B cell (primary cell): ENCODE results near the gene PLEKHG4. TPM values are rescaled to one million over a fixed set of nuclear protein-coding genes. Genes with fewer than 3 reads are reported as not detected.

Experiments
- ATAC-seq: fragments of 200-7000 bp; cut with Tn5 transposase; one replicate; pipeline ENCODE4 v1.10.0; 2021; ENCODE audit warnings: low read depth, mild to moderate bottlenecking, moderate number of reproducible peaks, moderate library complexity
- CTCF ChIA-PET: fragments of 350-600 bp; sonication (Branson Sonifier 250); formaldehyde crosslinking; loops from one replicate; lab custom pipeline; 2021; ENCODE audit warnings: antibody characterized with exemption, inconsistent platforms; lab: Charles Lee
- POLR2A ChIA-PET: fragments of 350-600 bp; sonication (Branson Sonifier 250); formaldehyde crosslinking; loops from one replicate; lab custom pipeline; 2021; ENCODE audit warnings: antibody characterized with exemption; lab: Charles Lee
- DNase-seq: peaks from one replicate; pipeline ENCODE4 v3.0.0; 2013
- H2AFZ ChIP-seq: 2 replicates; pipeline ENCODE4 v1.6.1; 2012; ENCODE audit warnings: mild to moderate bottlenecking, low read depth, low read length; ENCODE audit not compliant: insufficient read depth, poor library complexity, severe bottlenecking
- H3K27ac ChIP-seq, 2 donors: 1 replicate in 1 of 2; 2 replicates in 1 of 2; pipeline ENCODE4 v1.5.1; 2012 to 2013; ENCODE audit warnings: low read length in 2 of 2, mild to moderate bottlenecking in 2 of 2, moderate library complexity in 1 of 2
- H3K27me3 ChIP-seq, 4 experiments: fragments of 200-600 bp in 1 of 4; sonication (generic) in 1 of 4; replicated peaks in 1 of 4; 1 replicate in 2 of 4; 2 replicates in 2 of 4; pipeline versions ENCODE4 v1.6.1 to v1.7.0; 2013 to 2016; ENCODE audit warnings: low read length in 3 of 4, mild to moderate bottlenecking in 2 of 4, mixed read lengths in 1 of 4, moderate library complexity in 1 of 4; ENCODE audit not compliant: insufficient read depth in 4 of 4, control insufficient read depth in 3 of 4; ENCODE audit errors: control extremely low read depth in 1 of 4
- H3K36me3 ChIP-seq, 2 experiments: replicated peaks in 1 of 2; 1 replicate in 1 of 2; 2 replicates in 1 of 2; pipeline versions ENCODE4 v1.6.1 to v1.7.1; 2013; ENCODE audit warnings: low read length in 1 of 2; ENCODE audit not compliant: insufficient read depth in 2 of 2, control insufficient read depth in 1 of 2; ENCODE audit errors: control extremely low read depth in 1 of 2, extremely low read depth in 1 of 2
- H3K4me1 ChIP-seq, 2 donors: fragments of 200-600 bp in 1 of 2; sonication (generic) in 1 of 2; 1 replicate in 1 of 2; 2 replicates in 1 of 2; pipeline versions ENCODE4 v1.5.1 to v1.6.1; 2013 to 2017; ENCODE audit warnings: low read length in 2 of 2; ENCODE audit not compliant: control insufficient read depth in 2 of 2, insufficient read depth in 2 of 2
- H3K4me2 ChIP-seq: replicated peaks from 2 replicates; pipeline ENCODE3; 2012; ENCODE audit warnings: mild to moderate bottlenecking, low read depth, low read length; ENCODE audit not compliant: poor library complexity, severe bottlenecking
- H3K4me3 ChIP-seq, 5 experiments: fragments of 200-600 bp in 1 of 5; sonication (generic) in 1 of 5; 1 replicate in 3 of 5; 2 replicates in 2 of 5; pipeline versions ENCODE4 v1.5.1 to v1.7.0; 2011 to 2016; ENCODE audit warnings: low read length in 4 of 5, mild to moderate bottlenecking in 4 of 5, low read depth in 2 of 5, control low read depth in 1 of 5, moderate library complexity in 1 of 5; ENCODE audit not compliant: insufficient read depth in 1 of 5; ENCODE audit errors: control extremely low read depth in 1 of 5, extremely low read depth in 1 of 5
- H3K79me2 ChIP-seq: fragments of 200-600 bp; sonication (generic); one replicate; pipeline ENCODE4 v1.6.0; 2016; ENCODE audit warnings: low read length; ENCODE audit not compliant: control insufficient read depth, insufficient read depth
- H3K9ac ChIP-seq: fragments of 200-600 bp; sonication (generic); 2 replicates; pipeline ENCODE4 v1.6.1; 2017; ENCODE audit warnings: mild to moderate bottlenecking, low read length, moderate library complexity
- H3K9me3 ChIP-seq, 3 donors: one replicate each; pipeline versions ENCODE4 v1.6.1 to v1.7.1; 2013; ENCODE audit warnings: low read length in 2 of 3; ENCODE audit not compliant: control insufficient read depth in 2 of 3, insufficient read depth in 1 of 3; ENCODE audit errors: control extremely low read depth in 1 of 3
- H4K20me1 ChIP-seq: 2 replicates; pipeline ENCODE4 v1.6.0; 2012; ENCODE audit warnings: mild to moderate bottlenecking, low read length; ENCODE audit not compliant: insufficient read depth, control insufficient read depth, poor library complexity, severe bottlenecking
- H3K27ac Mint-ChIP-seq: one replicate; pipeline ENCODE4 v1.8.0; 2021; ENCODE audit warnings: mixed read lengths
- H3K27me3 Mint-ChIP-seq: one replicate; pipeline ENCODE4 v1.8.0; 2021; ENCODE audit warnings: mixed read lengths
- H3K4me1 Mint-ChIP-seq: one replicate; pipeline ENCODE4 v1.8.0; 2021; ENCODE audit warnings: mixed read lengths
- H3K4me3 Mint-ChIP-seq: one replicate; pipeline ENCODE4 v1.8.0; 2021; ENCODE audit warnings: mixed read lengths
- H3K9me3 Mint-ChIP-seq: one replicate; pipeline ENCODE4 v1.8.0; 2022; ENCODE audit warnings: mixed read lengths; ENCODE audit not compliant: insufficient read depth
- EZH2 ChIP-seq: IDR thresholded peaks from 2 replicates; pipeline ENCODE4 v1.6.1; 2012; ENCODE audit warnings: borderline replicate concordance, low read depth, mild to moderate bottlenecking, moderate library complexity, low read length; ENCODE audit not compliant: insufficient read depth, poor library complexity, severe bottlenecking
- WGBS: methylation state at CpG from one replicate; pipeline ENCODE4 v1.1.5; 2013; ENCODE audit warnings: missing lambda C conversion rate; ENCODE audit not compliant: insufficient coverage; 5-methylcytosine and 5-hydroxymethylcytosine counted together
- intact Hi-C: fragments of 100-400 bp; cut with micrococcal nuclease; formaldehyde crosslinking; loops from one replicate; pipeline ENCODE4 v1.10.0; 2022
- polyA plus RNA-seq: library from polyadenylated mRNA; depleted of rRNA; stranded (reverse); fragments of >200 nt; gene quantifications from 2 replicates; pipeline ENCODE4 v1.2.3, GENCODE V29; 2012
- total RNA-seq, 2 donors: library from RNA; stranded (reverse); fragments of 120-200 nt in 1 of 2; gene quantifications; 1 replicate in 1 of 2; 2 replicates in 1 of 2; pipeline versions ENCODE4 v1.2.3 to v1.2.4, GENCODE V29; 2013 to 2022
- TF ChIP-seq, protein P1 (sequence below): fragments of 200-600 bp; IDR thresholded peaks from one replicate; pipeline ENCODE4 v1.8.0; 2022; ENCODE audit warnings: antibody characterized with exemption, mild to moderate bottlenecking

The PLEKHG4 gene
- total and polyA plus RNA-seq, 2 donors (not counting 1 experiment from before 2014, with no cell fraction given): 6.0 to 7.1 TPM

DNA sequence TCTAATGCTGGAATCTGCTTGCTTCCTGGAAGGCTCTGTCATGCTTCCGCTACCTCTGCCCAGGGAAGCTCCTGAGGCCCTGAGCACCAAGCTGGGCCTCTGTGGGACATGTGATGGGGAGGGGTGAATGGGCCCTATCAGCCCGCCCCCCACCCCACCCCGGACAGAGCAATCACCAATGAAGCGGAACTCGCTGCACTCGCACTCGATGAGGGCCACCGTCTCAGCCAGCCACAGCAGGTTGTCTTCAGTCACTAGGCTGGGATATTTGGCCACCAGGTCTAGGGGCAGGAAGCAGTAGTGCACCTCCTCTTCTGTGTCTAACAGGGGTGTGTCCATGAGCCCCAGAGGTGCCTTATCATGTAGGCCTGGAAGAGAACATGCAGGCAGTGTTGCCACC lies 23.6 kb downstream of the PLEKHG4 start:
- Histone ChIP-seq H3K79me2 (no peaks in the 10 kb centered on the region), H2AFZ (no peak overlapping the region), H3K27me3 (no peaks in the 10 kb centered on the region), H3K4me3 (no peak overlapping the region), H3K9ac (no peak overlapping the region), H3K4me1 (no peaks in the 10 kb centered on the region), H3K4me2 (no peak overlapping the region), H4K20me1 (no peaks in the 10 kb centered on the region), H3K27ac (no peak overlapping the region), H3K36me3 (no peaks in the 10 kb centered on the region), H3K9me3 (no peaks in the 10 kb centered on the region)
- 91% methylated on average over 6 of the region's 8 CpGs for WGBS
- POLR2A ChIA-PET: no interaction called here
- CTCF ChIA-PET: no interaction called here
- DNase-seq (no peak), ATAC-seq (no peak)
- H3K4me1 Mint-ChIP-seq: no peaks in the 10 kb centered on the region
- H3K4me3 Mint-ChIP-seq: no peak overlapping the region
- TF ChIP-seq, protein P1, sequence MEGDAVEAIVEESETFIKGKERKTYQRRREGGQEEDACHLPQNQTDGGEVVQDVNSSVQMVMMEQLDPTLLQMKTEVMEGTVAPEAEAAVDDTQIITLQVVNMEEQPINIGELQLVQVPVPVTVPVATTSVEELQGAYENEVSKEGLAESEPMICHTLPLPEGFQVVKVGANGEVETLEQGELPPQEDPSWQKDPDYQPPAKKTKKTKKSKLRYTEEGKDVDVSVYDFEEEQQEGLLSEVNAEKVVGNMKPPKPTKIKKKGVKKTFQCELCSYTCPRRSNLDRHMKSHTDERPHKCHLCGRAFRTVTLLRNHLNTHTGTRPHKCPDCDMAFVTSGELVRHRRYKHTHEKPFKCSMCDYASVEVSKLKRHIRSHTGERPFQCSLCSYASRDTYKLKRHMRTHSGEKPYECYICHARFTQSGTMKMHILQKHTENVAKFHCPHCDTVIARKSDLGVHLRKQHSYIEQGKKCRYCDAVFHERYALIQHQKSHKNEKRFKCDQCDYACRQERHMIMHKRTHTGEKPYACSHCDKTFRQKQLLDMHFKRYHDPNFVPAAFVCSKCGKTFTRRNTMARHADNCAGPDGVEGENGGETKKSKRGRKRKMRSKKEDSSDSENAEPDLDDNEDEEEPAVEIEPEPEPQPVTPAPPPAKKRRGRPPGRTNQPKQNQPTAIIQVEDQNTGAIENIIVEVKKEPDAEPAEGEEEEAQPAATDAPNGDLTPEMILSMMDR: no peak
- TF ChIP-seq EZH2: no peak
- H3K27me3 Mint-ChIP-seq: no peaks in the 10 kb centered on the region
- H3K27ac Mint-ChIP-seq: no peak overlapping the region
- intact Hi-C loops: no loop called here
- H3K9me3 Mint-ChIP-seq: no peaks in the 10 kb centered on the region

DNA sequence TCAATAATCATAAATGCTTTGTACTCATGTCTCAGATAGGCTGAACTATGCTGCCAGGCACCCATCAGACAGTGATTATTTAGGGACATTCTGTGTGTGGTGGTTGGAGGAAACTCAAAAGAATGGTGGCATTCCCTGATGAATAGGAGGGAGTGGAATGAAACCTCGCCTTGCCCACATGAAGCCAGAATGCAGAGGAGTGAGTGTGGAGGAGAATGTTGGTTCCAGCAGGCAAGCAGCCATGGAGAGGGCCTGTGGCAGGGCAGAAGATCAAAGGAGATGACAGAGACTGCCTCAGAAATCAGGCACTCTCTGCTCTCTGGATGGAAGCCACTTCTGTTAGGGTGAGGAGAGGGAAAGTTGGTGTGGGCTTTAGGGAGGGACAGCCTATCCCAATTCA lies 24.7 kb downstream of the PLEKHG4 start:
- H3K4me2 ChIP-seq: no peak overlapping the region
- H3K4me1 ChIP-seq: peaks cover 6 to 9% of the 10 kb centered on the region in 2 donors
- no peak for ATAC-seq
- no peak for DNase-seq
- no peaks in the 10 kb centered on the region for H3K9me3 ChIP-seq
- ChIA-PET POLR2A (no interaction called here), CTCF (no interaction called here)
- H2AFZ ChIP-seq: no peak overlapping the region
- Mint-ChIP-seq H3K4me3 (no peak overlapping the region), H3K27me3 (no peaks in the 10 kb centered on the region), H3K9me3 (no peaks in the 10 kb centered on the region), H3K4me1 (peaks cover 5% of the 10 kb centered on the region), H3K27ac (no peak overlapping the region)
- no peaks in the 10 kb centered on the region for H4K20me1 ChIP-seq
- H3K79me2 ChIP-seq: no peaks in the 10 kb centered on the region
- no peak overlapping the region for H3K27ac ChIP-seq
- H3K9ac ChIP-seq: no peak overlapping the region
- TF ChIP-seq EZH2: no peak
- TF ChIP-seq, protein P1: no peak
- H3K4me3 ChIP-seq: no peak overlapping the region
- no peaks in the 10 kb centered on the region for H3K27me3 ChIP-seq
- H3K36me3 ChIP-seq: no peaks in the 10 kb centered on the region
- 79% methylated on average over 1 of the region's 1 CpG for WGBS
- intact Hi-C loops: no loop called here
